ENCODE measurements around the gene ZNF714. TPM values are rescaled to one million over a fixed set of nuclear protein-coding genes. Genes with fewer than 3 reads are reported as not detected.

The ZNF714 gene
- total RNA-seq, 1 experiment from 2014 or later, result 20.0 TPM

DNA sequence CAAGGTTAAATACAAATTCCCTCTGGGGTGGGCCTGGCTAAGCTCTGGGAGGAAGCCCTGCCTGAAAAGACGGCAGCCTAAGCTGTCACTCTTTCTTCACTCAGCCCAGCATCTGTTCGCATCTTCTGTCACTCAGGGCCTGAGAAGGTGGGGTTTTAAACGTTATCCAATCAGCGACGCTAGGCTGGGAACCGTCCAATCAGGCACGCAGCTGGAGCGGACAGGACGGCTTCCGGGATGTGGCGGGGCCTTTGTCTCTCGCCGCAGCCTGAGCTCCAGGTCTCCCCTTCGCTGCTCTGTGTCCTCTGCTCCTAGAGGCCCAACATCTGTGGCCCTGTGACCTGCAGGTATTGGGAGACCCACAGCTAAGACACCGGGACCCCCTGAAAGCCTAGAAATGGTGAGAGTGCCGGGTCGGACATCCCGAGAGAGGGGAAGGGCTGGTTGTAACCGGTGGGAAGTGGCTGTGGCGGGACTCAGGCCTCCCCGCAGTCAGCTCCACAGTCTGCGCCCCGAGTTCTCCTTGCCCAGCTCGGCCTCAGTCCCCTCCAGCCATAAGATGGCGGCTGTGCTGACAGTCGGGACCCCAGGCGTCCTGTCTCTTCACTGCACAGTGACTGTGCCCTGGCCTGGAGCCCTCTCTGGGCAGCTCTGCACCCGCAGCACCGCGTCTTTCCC lies 59.9 kb downstream of the ZNF714 start, which contains the start of gene ZNF431 (continued):
- TF ChIP-seq, protein P1, sequence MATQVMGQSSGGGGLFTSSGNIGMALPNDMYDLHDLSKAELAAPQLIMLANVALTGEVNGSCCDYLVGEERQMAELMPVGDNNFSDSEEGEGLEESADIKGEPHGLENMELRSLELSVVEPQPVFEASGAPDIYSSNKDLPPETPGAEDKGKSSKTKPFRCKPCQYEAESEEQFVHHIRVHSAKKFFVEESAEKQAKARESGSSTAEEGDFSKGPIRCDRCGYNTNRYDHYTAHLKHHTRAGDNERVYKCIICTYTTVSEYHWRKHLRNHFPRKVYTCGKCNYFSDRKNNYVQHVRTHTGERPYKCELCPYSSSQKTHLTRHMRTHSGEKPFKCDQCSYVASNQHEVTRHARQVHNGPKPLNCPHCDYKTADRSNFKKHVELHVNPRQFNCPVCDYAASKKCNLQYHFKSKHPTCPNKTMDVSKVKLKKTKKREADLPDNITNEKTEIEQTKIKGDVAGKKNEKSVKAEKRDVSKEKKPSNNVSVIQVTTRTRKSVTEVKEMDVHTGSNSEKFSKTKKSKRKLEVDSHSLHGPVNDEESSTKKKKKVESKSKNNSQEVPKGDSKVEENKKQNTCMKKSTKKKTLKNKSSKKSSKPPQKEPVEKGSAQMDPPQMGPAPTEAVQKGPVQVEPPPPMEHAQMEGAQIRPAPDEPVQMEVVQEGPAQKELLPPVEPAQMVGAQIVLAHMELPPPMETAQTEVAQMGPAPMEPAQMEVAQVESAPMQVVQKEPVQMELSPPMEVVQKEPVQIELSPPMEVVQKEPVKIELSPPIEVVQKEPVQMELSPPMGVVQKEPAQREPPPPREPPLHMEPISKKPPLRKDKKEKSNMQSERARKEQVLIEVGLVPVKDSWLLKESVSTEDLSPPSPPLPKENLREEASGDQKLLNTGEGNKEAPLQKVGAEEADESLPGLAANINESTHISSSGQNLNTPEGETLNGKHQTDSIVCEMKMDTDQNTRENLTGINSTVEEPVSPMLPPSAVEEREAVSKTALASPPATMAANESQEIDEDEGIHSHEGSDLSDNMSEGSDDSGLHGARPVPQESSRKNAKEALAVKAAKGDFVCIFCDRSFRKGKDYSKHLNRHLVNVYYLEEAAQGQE (IDR thresholded peaks at IDR 0.05; ENCODE audit: low read depth), result no peak
- no peak for TF ChIP-seq RAD21 (IDR thresholded peaks at IDR 0.05; ENCODE audit: low read depth)
- no peak for TF ChIP-seq EZH2phosphoT487 (IDR thresholded peaks at IDR 0.05; ENCODE audit: borderline replicate concordance)
- no peak for TF ChIP-seq EGR1 (IDR thresholded peaks at IDR 0.05; ENCODE audit: low read depth)

DNA sequence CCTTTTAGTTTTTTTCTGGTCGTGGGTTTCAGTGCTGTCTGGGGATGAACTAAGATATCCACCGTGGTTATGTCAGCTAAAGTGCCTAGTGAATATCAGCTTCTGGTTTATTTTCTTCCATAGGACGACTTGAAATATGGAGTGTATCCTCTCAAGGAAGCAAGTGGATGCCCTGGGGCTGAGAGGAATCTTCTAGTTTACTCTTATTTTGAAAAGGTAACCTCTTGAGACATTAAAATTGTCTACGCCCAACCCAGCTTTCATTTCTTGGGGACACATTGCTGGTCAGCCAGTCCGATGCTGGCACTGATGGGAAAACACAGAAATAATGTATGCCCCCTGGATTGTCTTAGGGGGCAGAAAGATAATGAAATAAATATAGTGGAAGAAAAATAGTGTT lies 61.4 kb downstream of the ZNF714 start:
- peak overlapping the region; percentile 13; the same call in 1 of the 2 replicates for H3K27ac ChIP-seq (ENCODE audit: low read depth, low read length)
- H3K4me3 ChIP-seq (replicated peaks in 1 of 2; ENCODE audit: low read depth in 1 of 2, low read length in 2 of 2), result no peak overlapping the region; a peak in 1 of 4 replicates
- H3K27me3 ChIP-seq (ENCODE audit: insufficient read depth, low read length), result no peaks in the 10 kb centered on the region
- H3K4me2 ChIP-seq (ENCODE audit: low read length), result peak overlapping the region; percentile 88
- no peak for ATAC-seq
- no peak for DNase-seq (ENCODE audit: low read depth, low spot score)
- H3K9me2 ChIP-seq (ENCODE audit: insufficient read depth), result no peaks in the 10 kb centered on the region
- RAD21 ChIA-PET (ENCODE audit: low non-redundant PET in 1 of 2, low total read pairs in 2 of 2, uncharacterized antibody in 2 of 2, unreplicated experiment in 2 of 2), result no interaction called here
- no peaks in the 10 kb centered on the region for H3K9me3 ChIP-seq (ENCODE audit: control insufficient read depth in 1 of 2, insufficient read depth in 1 of 2, low read depth in 1 of 2, low read length in 2 of 2)
- BruUV-seq (replicated peaks), result no TSS peak
- H3K9ac ChIP-seq (ENCODE audit: low read length), result no peak overlapping the region
- H2AFZ ChIP-seq (ENCODE audit: low read depth, low read length, poor library complexity, severe bottlenecking), result no peak overlapping the region
- TF ChIP-seq CBX3 (IDR thresholded peaks at IDR 0.05; ENCODE audit: low read depth) (no peak), EZH2 (IDR thresholded peaks at IDR 0.05) (no peak), CEBPB (IDR thresholded peaks at IDR 0.05; ENCODE audit: low read depth) (no peak)
- TF ChIP-seq, protein P1 (IDR thresholded peaks at IDR 0.05; ENCODE audit: low read depth), result no peak
- peaks cover 6 to 16% of the 10 kb centered on the region in 2 experiments; a peak in 3 of 4 replicates for H3K4me1 ChIP-seq (ENCODE audit: control insufficient read depth in 1 of 2, insufficient read depth in 2 of 2, low read length in 2 of 2)
- POLR2A ChIA-PET, result interaction anchor here (1.4 kb wide), 1 partner anchor 19 kb away, joined by 3 read pairs; no protein-coding TSS in a partner anchor
- intact Hi-C loops (cut with micrococcal nuclease), result loop anchor here (5.0 kb wide), 1 partner anchor 121 kb away; the partner anchor contains the start of gene ZNF430
- CTCF ChIA-PET, result no interaction called here
- H4K20me1 ChIP-seq (ENCODE audit: insufficient read depth), result no peaks in the 10 kb centered on the region
- H3K79me2 ChIP-seq (ENCODE audit: insufficient read depth, low read length), result peaks cover 25% of the 10 kb centered on the region
- H3K36me3 ChIP-seq (ENCODE audit: control insufficient read depth in 1 of 2, insufficient read depth in 2 of 2, low read length in 2 of 2), result peaks cover 11 to 17% of the 10 kb centered on the region in 2 experiments

All from HCT116 (cell line).